Sigmoid colon (tissue), 3 donors: ENCODE measurements around the gene BIN2.

ENCODE experiments used
- POLR2A ChIP-seq, 2 donors: fragments of 450-650 bp; IDR thresholded peaks; one replicate each; pipeline ENCODE4 v1.6.1; 2016; ENCODE audit warnings: antibody characterized with exemption in 2 of 2, mild to moderate bottlenecking in 2 of 2, moderate library complexity in 2 of 2
- TF ChIP-seq, protein P1 (sequence below), 4 experiments: fragments of 450-650 bp in 3 of 4; fragments of 200-600 bp in 1 of 4; IDR thresholded peaks; one replicate each; pipeline ENCODE4 v1.5.1; 2016 to 2019; ENCODE audit warnings: antibody characterized with exemption in 4 of 4, mild to moderate bottlenecking in 3 of 4, moderate library complexity in 2 of 4

DNA sequence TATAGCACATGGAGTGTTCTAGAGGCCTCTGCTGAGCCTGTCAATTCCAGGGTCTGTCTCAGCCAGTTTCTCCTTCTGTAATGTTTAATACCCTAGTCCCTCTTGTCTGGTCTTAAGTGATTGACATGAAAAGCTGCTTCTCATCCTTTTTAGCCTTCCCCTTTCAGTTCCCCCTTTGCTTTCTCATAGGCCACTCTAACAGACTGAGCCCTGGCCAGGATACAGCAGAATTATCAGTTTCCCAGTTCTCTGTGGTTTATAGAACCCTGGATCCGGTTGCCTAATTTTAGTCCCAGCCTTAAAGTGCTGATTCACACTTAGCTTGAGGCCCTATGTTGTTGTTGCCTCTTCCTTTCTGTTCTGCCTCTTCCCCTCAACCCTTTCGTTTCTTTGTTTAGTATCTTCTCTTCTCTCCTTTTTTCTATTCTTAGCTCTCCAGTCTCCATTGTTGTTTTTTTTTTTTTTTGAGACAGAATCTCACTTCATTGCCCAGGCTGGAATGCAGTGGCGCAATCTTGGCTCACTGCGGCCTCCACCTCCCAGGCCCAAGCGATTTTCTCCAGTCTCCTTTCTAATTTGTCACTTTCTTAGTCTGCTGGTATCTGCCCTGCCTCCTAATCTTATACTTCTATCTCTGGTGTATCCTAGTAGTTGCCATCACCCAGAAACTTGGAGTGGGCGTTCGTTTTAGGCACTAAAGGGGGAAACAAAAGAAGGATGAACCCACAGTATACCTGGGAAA, 2.9 kb upstream of the BIN2 start:
- TF ChIP-seq, protein P1, sequence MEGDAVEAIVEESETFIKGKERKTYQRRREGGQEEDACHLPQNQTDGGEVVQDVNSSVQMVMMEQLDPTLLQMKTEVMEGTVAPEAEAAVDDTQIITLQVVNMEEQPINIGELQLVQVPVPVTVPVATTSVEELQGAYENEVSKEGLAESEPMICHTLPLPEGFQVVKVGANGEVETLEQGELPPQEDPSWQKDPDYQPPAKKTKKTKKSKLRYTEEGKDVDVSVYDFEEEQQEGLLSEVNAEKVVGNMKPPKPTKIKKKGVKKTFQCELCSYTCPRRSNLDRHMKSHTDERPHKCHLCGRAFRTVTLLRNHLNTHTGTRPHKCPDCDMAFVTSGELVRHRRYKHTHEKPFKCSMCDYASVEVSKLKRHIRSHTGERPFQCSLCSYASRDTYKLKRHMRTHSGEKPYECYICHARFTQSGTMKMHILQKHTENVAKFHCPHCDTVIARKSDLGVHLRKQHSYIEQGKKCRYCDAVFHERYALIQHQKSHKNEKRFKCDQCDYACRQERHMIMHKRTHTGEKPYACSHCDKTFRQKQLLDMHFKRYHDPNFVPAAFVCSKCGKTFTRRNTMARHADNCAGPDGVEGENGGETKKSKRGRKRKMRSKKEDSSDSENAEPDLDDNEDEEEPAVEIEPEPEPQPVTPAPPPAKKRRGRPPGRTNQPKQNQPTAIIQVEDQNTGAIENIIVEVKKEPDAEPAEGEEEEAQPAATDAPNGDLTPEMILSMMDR (IDR thresholded peaks at IDR 0.05) = no peak
- TF ChIP-seq POLR2A (IDR thresholded peaks at IDR 0.05) = no peak
